Right hindlimb (tissue), 1 donor: ENCODE data around the gene ADAMTS17.
"Not testable (repeated sequence)": the region's sequence is repeated elsewhere in the genome, so short reads cannot be mapped to it uniquely, and the experiment has no call there.

Experiments
- DNase-seq: peaks from one replicate; pipeline ENCODE4 v3.0.0-alpha.2; 2018

ADAMTS17 gene

DNA sequence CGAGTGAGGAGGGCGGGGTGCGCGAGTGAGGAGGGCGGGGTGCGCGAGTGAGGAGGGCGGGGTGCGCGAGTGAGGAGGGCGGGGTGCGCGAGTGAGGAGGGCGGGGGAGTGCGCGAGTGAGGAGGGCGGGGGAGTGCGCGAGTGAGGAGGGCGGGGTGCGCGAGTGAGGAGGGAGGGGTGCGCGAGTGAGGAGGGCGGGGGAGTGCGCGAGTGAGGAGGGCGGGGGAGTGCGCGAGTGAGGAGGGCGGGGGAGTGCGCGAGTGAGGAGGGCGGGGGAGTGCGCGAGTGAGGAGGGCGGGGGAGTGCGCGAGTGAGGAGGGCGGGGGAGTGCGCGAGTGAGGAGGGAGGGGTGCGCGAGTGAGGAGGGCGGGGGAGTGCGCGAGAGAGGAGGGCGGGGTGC, 415.2 kb downstream of the ADAMTS17 start:
- DNase-seq = not testable (repeated sequence)

GRCh38 chr15:99925661-99926461, 415.9 kb downstream of the ADAMTS17 start:
- peak; percentile 51 for DNase-seq

GRCh38 chr15:99923711-99924110, 418.1 kb downstream of the ADAMTS17 start:
- DNase-seq = no peak
